ENCODE data around the gene IGF2BP2.

Gene IGF2BP2

GRCh38 chr3:185715091-185715490 is 109.8 kb downstream of the IGF2BP2 start:
- Histone ChIP-seq H3K9me3 (ENCODE audit: low read length) (no peaks in the 10 kb centered on the region), H3K27me3 (ENCODE audit: control insufficient read depth in 1 of 2, insufficient read depth in 2 of 2, low read length in 2 of 2) (no peaks in the 10 kb centered on the region), H3K4me3 (ENCODE audit: low read depth in 1 of 2, low read length in 2 of 2) (no peak overlapping the region), H3K27ac (ENCODE audit: low read depth, low read length) (no peak overlapping the region), H3K36me3 (ENCODE audit: insufficient read depth, low read length) (no peaks in the 10 kb centered on the region), H3K4me1 (ENCODE audit: insufficient read depth, low read length) (no peaks in the 10 kb centered on the region), H3K9ac (ENCODE audit: low read length) (no peak overlapping the region)

GRCh38 chr3:185714085-185714484 is 110.8 kb downstream of the IGF2BP2 start:
- no peaks in the 10 kb centered on the region for H3K36me3 ChIP-seq (ENCODE audit: insufficient read depth, low read length)
- no peaks in the 10 kb centered on the region for H3K27me3 ChIP-seq (ENCODE audit: control insufficient read depth in 1 of 2, insufficient read depth in 2 of 2, low read length in 2 of 2)
- no peaks in the 10 kb centered on the region for H3K4me1 ChIP-seq (ENCODE audit: insufficient read depth, low read length)
- H3K9ac ChIP-seq (ENCODE audit: low read length): no peak overlapping the region
- H3K4me3 ChIP-seq (ENCODE audit: low read depth in 1 of 2, low read length in 2 of 2): no peak overlapping the region
- H3K9me3 ChIP-seq (ENCODE audit: low read length): no peaks in the 10 kb centered on the region
- H3K27ac ChIP-seq (ENCODE audit: low read depth, low read length): no peak overlapping the region

- H3K9me3 ChIP-seq (ENCODE audit: low read length): no peaks in the 10 kb centered on the region
- H3K4me1 ChIP-seq (ENCODE audit: insufficient read depth, low read length): no peaks in the 10 kb centered on the region
- H3K36me3 ChIP-seq (ENCODE audit: insufficient read depth, low read length): no peaks in the 10 kb centered on the region
- no peak overlapping the region for H3K9ac ChIP-seq (ENCODE audit: low read length)
- H3K4me3 ChIP-seq (ENCODE audit: low read depth in 1 of 2, low read length in 2 of 2): no peak overlapping the region
- H3K27me3 ChIP-seq (ENCODE audit: control insufficient read depth in 1 of 2, insufficient read depth in 2 of 2, low read length in 2 of 2): no peaks in the 10 kb centered on the region
- H3K27ac ChIP-seq (ENCODE audit: low read depth, low read length): no peak overlapping the region
Observed at GRCh38 chr3:185713015-185713414, 111.8 kb downstream of the IGF2BP2 start.

GRCh38 chr3:185712337-185712736 is 112.5 kb downstream of the IGF2BP2 start:
- Histone ChIP-seq H3K9ac (ENCODE audit: low read length) (no peak overlapping the region), H3K27me3 (ENCODE audit: control insufficient read depth in 1 of 2, insufficient read depth in 2 of 2, low read length in 2 of 2) (no peaks in the 10 kb centered on the region), H3K27ac (ENCODE audit: low read depth, low read length) (no peak overlapping the region), H3K36me3 (ENCODE audit: insufficient read depth, low read length) (no peaks in the 10 kb centered on the region), H3K9me3 (ENCODE audit: low read length) (no peaks in the 10 kb centered on the region), H3K4me3 (ENCODE audit: low read depth in 1 of 2, low read length in 2 of 2) (no peak overlapping the region), H3K4me1 (ENCODE audit: insufficient read depth, low read length) (no peaks in the 10 kb centered on the region)

- Histone ChIP-seq H3K27ac (ENCODE audit: low read depth, low read length) (no peak overlapping the region), H3K4me1 (ENCODE audit: insufficient read depth, low read length) (no peaks in the 10 kb centered on the region), H3K36me3 (ENCODE audit: insufficient read depth, low read length) (no peaks in the 10 kb centered on the region), H3K9me3 (ENCODE audit: low read length) (no peaks in the 10 kb centered on the region), H3K4me3 (ENCODE audit: low read depth in 1 of 2, low read length in 2 of 2) (no peak overlapping the region), H3K9ac (ENCODE audit: low read length) (no peak overlapping the region), H3K27me3 (ENCODE audit: control insufficient read depth in 1 of 2, insufficient read depth in 2 of 2, low read length in 2 of 2) (no peaks in the 10 kb centered on the region)
Observed at GRCh38 chr3:185711255-185711870, 113.5 kb downstream of the IGF2BP2 start.

GRCh38 chr3:185709251-185709955 is 115.4 kb downstream of the IGF2BP2 start:
- Histone ChIP-seq H3K4me1 (ENCODE audit: insufficient read depth, low read length) (no peaks in the 10 kb centered on the region), H3K27ac (ENCODE audit: low read depth, low read length) (no peak overlapping the region), H3K27me3 (ENCODE audit: control insufficient read depth in 1 of 2, insufficient read depth in 2 of 2, low read length in 2 of 2) (no peaks in the 10 kb centered on the region), H3K9me3 (ENCODE audit: low read length) (no peaks in the 10 kb centered on the region), H3K4me3 (ENCODE audit: low read depth in 1 of 2, low read length in 2 of 2) (no peak overlapping the region), H3K36me3 (ENCODE audit: insufficient read depth, low read length) (no peaks in the 10 kb centered on the region), H3K9ac (ENCODE audit: low read length) (no peak overlapping the region)

GRCh38 chr3:185708392-185708791 is 116.5 kb downstream of the IGF2BP2 start:
- no peaks in the 10 kb centered on the region for H3K9me3 ChIP-seq (ENCODE audit: low read length)
- no peak overlapping the region for H3K9ac ChIP-seq (ENCODE audit: low read length)
- H3K4me1 ChIP-seq (ENCODE audit: insufficient read depth, low read length): no peaks in the 10 kb centered on the region
- no peaks in the 10 kb centered on the region for H3K27me3 ChIP-seq (ENCODE audit: control insufficient read depth in 1 of 2, insufficient read depth in 2 of 2, low read length in 2 of 2)
- H3K4me3 ChIP-seq (ENCODE audit: low read depth in 1 of 2, low read length in 2 of 2): no peak overlapping the region
- H3K27ac ChIP-seq (ENCODE audit: low read depth, low read length): no peak overlapping the region
- no peaks in the 10 kb centered on the region for H3K36me3 ChIP-seq (ENCODE audit: insufficient read depth, low read length)

- H3K4me3 ChIP-seq (ENCODE audit: low read depth in 1 of 2, low read length in 2 of 2): no peak overlapping the region
- H3K9ac ChIP-seq (ENCODE audit: low read length): no peak overlapping the region
- no peak overlapping the region for H3K27ac ChIP-seq (ENCODE audit: low read depth, low read length)
- H3K4me1 ChIP-seq (ENCODE audit: insufficient read depth, low read length): no peaks in the 10 kb centered on the region
- no peaks in the 10 kb centered on the region for H3K27me3 ChIP-seq (ENCODE audit: control insufficient read depth in 1 of 2, insufficient read depth in 2 of 2, low read length in 2 of 2)
- no peaks in the 10 kb centered on the region for H3K9me3 ChIP-seq (ENCODE audit: low read length)
- no peaks in the 10 kb centered on the region for H3K36me3 ChIP-seq (ENCODE audit: insufficient read depth, low read length)
Observed at GRCh38 chr3:185705498-185705897, 119.3 kb downstream of the IGF2BP2 start.

GRCh38 chr3:185702262-185703225 is 122.3 kb downstream of the IGF2BP2 start:
- Histone ChIP-seq H3K27me3 (ENCODE audit: control insufficient read depth in 1 of 2, insufficient read depth in 2 of 2, low read length in 2 of 2) (no peaks in the 10 kb centered on the region), H3K9ac (ENCODE audit: low read length) (no peak overlapping the region), H3K9me3 (ENCODE audit: low read length) (no peaks in the 10 kb centered on the region), H3K4me3 (ENCODE audit: low read depth in 1 of 2, low read length in 2 of 2) (no peak overlapping the region), H3K36me3 (ENCODE audit: insufficient read depth, low read length) (no peaks in the 10 kb centered on the region), H3K27ac (ENCODE audit: low read depth, low read length) (no peak overlapping the region), H3K4me1 (ENCODE audit: insufficient read depth, low read length) (no peaks in the 10 kb centered on the region)

- Histone ChIP-seq H3K27me3 (ENCODE audit: control insufficient read depth in 1 of 2, insufficient read depth in 2 of 2, low read length in 2 of 2) (no peaks in the 10 kb centered on the region), H3K4me1 (ENCODE audit: insufficient read depth, low read length) (no peaks in the 10 kb centered on the region), H3K36me3 (ENCODE audit: insufficient read depth, low read length) (no peaks in the 10 kb centered on the region), H3K9ac (ENCODE audit: low read length) (no peak overlapping the region), H3K4me3 (ENCODE audit: low read depth in 1 of 2, low read length in 2 of 2) (no peak overlapping the region), H3K27ac (ENCODE audit: low read depth, low read length) (no peak overlapping the region), H3K9me3 (ENCODE audit: low read length) (no peaks in the 10 kb centered on the region)
Observed at GRCh38 chr3:185701611-185702261, 123.1 kb downstream of the IGF2BP2 start.

GRCh38 chr3:185699927-185700326 is 124.9 kb downstream of the IGF2BP2 start:
- H3K4me1 ChIP-seq (ENCODE audit: insufficient read depth, low read length): no peaks in the 10 kb centered on the region
- no peak overlapping the region for H3K9ac ChIP-seq (ENCODE audit: low read length)
- no peaks in the 10 kb centered on the region for H3K36me3 ChIP-seq (ENCODE audit: insufficient read depth, low read length)
- no peaks in the 10 kb centered on the region for H3K9me3 ChIP-seq (ENCODE audit: low read length)
- H3K4me3 ChIP-seq (ENCODE audit: low read depth in 1 of 2, low read length in 2 of 2): no peak overlapping the region
- no peaks in the 10 kb centered on the region for H3K27me3 ChIP-seq (ENCODE audit: control insufficient read depth in 1 of 2, insufficient read depth in 2 of 2, low read length in 2 of 2)
- H3K27ac ChIP-seq (ENCODE audit: low read depth, low read length): no peak overlapping the region
